GM12865 (cell line): Measurements from ENCODE around the gene CRTC1.

Source experiments
- DNase-seq: peaks from one replicate; pipeline ENCODE4 v3.0.0; 2010; ENCODE audit warnings: low read depth
- H3K4me3 ChIP-seq: 2 replicates; pipeline ENCODE4 v1.5.1; 2011; ENCODE audit warnings: mild to moderate bottlenecking, low read depth, low read length, control low read depth
- TF ChIP-seq, protein P1 (sequence below): IDR thresholded peaks from 2 replicates; pipeline ENCODE4 v1.5.1; 2011; ENCODE audit warnings: low read length, control low read depth, low read depth, inconsistent platforms; ENCODE audit not compliant: insufficient read depth; ENCODE audit errors: missing control alignments

CRTC1 gene

DNA sequence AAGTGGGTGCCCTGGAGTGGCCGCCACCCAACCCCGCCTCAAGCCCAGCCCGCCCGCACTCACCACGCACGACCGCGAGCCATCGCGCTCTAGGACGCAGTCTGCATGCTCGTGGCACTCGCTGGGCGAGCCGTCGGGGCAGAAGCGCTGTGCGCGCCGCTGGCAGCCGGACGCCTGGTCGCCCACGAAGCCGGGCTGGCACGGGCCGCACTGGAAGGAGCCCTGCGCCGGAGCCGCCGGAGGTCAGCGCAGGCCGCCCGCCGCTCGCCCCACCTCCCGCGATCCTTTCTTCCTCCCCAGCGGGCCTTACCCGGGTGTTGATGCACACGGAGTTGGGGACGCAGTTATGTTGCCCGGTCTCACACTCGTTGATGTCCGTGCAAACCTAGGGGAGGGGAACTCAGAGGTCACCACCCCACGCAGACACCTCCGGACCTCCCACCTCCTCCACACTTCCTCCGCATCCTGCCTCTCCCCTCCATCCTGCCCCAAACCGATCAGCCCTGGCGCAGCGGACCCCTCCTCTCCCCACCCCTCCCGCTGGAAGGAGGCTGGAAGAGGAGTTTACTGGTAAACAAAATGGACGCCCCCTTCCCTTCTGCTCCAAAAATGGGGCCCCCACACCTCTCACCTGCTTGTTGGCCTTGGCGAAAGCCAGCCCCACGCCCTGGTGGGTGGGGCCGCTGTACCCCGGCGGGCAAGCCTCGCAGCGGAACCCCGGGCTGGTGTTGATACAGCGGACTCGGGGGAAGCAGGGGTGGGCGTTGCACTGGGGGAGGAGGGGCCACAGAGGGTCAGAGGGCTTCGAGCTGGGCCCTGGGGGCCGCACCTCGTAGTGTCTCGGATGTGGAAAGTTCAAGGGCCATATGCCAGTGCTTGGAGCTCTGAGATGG lies 105.3 kb downstream of the CRTC1 start:
- DNase-seq = no peak
- TF ChIP-seq, protein P1, sequence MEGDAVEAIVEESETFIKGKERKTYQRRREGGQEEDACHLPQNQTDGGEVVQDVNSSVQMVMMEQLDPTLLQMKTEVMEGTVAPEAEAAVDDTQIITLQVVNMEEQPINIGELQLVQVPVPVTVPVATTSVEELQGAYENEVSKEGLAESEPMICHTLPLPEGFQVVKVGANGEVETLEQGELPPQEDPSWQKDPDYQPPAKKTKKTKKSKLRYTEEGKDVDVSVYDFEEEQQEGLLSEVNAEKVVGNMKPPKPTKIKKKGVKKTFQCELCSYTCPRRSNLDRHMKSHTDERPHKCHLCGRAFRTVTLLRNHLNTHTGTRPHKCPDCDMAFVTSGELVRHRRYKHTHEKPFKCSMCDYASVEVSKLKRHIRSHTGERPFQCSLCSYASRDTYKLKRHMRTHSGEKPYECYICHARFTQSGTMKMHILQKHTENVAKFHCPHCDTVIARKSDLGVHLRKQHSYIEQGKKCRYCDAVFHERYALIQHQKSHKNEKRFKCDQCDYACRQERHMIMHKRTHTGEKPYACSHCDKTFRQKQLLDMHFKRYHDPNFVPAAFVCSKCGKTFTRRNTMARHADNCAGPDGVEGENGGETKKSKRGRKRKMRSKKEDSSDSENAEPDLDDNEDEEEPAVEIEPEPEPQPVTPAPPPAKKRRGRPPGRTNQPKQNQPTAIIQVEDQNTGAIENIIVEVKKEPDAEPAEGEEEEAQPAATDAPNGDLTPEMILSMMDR = no peak
- H3K4me3 ChIP-seq = no peak overlapping the region

DNA sequence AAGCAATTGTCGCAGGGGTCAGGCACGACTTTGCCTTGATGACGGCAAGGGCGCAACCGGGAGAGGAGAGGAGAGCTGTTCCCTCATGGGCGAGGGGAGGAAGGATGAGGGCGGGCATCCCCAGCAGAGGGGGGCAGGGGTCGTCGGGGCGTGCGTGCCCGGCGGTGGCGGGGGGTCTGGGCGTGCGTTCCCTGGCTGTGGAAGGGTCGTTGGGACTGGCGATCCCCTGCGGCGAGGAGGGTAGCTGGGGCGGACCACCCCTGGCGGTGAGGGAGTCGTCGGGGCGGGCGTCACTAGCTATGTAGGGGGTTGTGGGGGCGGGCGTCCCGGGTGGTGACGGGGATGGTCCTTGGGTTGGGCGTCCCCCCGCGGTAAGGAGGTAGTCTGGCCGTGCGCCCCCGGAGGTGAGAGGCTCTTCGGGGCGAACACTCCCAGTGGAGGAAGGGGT lies 106.0 kb downstream of the CRTC1 start:
- H3K4me3 ChIP-seq = no peak overlapping the region
- TF ChIP-seq, protein P1 = no peak
- no peak for DNase-seq

DNA sequence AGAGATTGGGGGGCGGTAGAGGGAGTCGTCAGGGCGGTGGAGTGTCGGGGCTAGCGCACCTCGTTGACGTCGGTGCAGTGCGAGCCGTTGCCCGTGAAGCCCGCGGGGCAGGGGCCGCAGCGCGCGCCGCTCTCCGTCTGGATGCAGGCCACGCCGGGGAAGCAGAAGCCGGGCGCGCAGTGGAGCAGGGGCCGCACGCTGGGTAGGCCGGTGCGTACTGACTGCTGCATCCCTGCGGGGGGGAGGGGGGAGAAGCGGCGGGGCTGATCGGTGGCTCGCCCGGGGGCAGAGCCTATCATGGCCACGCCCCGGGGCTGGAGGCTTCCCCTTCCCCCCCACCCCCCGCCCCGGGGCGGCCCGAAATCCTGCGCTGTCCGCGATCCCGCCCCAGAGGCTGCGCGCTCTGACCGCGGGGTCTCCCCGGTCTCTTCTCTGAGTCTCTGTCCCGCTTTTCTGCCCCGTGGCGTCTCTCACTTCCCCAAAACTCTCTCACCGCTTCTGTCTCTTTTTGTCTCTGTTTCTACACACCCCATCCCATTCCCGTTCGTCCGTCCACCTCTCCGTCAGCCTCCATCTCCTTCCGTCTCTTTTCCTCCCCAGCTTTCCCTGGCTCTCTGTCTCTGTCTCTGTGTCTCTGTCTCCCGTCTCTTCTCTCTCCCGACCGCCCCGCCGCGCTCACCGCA lies 106.5 kb downstream of the CRTC1 start:
- peak; percentile 26 for DNase-seq
- H3K4me3 ChIP-seq = no peak overlapping the region
- TF ChIP-seq, protein P1 = no peak

DNA sequence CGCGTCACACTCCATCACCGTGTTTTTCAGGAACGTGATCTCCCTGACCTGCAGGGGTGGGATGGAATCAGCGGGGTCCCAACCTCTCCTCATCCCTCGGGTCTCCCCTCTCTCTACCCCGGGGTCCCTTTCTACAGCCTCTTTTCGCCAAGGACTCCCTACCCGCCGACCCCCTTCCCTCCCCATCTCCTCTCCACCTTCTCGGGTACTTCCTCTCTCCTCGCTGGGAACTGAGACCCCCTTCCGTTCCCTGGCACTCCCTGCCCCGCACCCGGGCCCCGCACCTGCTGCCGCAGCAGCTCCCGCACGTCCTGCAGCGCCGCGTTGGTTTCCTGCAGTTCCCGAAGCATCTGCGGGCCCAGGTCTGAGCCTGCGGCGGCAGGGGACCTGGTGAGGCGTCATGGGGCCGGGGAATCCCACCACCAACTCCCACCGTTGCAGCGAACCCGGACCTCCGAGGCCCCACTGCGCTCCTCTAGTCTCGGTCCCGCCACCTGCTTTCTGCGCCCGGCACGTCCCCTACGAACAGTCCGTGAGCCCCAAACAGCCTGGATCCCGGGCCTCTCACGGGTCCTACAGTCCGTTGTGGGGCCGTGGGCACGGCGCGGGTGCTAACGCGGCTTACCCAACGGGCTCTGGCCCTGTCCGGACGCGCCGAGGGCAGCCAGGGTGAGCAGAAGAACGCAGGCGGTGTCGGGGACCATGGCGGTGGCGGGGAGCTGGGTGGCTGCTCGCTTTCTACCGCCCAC lies 107.3 kb downstream of the CRTC1 start, which contains the start of gene COMP:
COMP (minus strand) TSS at position 740 of the 749 bp plus-strand sequence; CDS start at position 704, 36 bp downstream.
- no peak within 1 kb of the TSS for H3K4me3 ChIP-seq
- no peak for DNase-seq
- TF ChIP-seq, protein P1 = no peak

DNA sequence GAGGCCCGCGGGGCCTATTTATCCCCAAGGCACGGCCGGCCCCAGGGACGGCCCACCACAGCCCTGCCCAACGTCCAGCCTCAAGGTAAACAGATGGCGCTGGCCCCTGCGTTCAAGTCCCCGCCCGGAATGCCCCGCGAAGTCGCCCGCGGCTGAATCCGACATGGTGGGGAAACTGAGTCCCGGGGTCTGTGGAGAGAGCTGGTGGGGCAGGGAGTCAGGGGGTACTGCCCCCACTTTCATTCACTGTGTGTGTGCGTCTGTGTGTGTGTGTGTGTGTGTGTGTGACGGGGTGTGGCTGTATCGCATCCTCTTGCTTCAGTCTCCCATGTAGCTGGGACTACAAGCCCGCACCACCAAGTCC lies 107.8 kb downstream of the CRTC1 start:
- TF ChIP-seq, protein P1 = no peak
- no peak for DNase-seq
- H3K4me3 ChIP-seq = no peak overlapping the region

DNA sequence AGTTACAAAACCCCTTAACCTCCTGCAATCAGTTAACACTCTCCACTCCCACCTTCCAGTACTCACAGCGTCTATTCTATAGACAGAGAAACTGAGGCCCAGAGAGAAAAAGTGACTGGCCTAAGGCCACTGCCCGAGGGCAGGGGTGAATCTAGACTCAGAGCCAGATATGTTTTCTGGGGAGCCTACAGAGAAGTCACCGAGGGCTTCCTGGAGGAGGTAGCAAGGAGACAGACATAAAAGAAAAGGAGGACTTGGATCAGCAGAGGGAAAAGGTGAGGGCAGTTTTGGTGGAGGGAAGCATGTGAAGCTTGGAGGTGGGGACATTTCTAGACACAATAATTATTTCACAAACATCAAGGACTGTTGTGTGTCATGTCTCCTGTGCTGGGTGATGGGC lies 109.2 kb downstream of the CRTC1 start:
- DNase-seq = no peak
- no peak overlapping the region for H3K4me3 ChIP-seq
- TF ChIP-seq, protein P1 = no peak
